C4-2B (cell line): ENCODE data around the gene CCL7.

ENCODE experiments used
- ZFX ChIP-seq: fragments of 450-650 bp; IDR thresholded peaks from 2 replicates; pipeline ENCODE4 v1.6.1; 2017
- TF ChIP-seq, protein P1 (sequence below): fragments of 450-650 bp; conservative IDR thresholded peaks from 2 replicates; pipeline ENCODE4 v1.5.1; 2017; ENCODE audit warnings: mild to moderate bottlenecking

DNA sequence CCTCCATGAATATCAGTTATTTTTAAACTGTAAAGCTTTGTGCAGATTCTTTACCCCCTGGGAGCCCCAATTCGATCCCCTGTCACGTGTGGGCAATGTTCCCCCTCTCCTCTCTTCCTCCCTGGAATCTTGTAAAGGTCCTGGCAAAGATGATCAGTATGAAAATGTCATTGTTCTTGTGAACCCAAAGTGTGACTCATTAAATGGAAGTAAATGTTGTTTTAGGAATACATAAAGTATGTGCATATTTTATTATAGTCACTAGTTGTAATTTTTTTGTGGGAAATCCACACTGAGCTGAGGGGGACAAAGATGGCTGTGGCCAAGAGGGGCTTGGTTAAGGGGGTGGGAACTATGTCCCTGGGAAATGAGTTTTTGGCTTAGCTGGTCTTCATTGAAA is 17.9 kb downstream of the CCL7 start:
- TF ChIP-seq, protein P1, sequence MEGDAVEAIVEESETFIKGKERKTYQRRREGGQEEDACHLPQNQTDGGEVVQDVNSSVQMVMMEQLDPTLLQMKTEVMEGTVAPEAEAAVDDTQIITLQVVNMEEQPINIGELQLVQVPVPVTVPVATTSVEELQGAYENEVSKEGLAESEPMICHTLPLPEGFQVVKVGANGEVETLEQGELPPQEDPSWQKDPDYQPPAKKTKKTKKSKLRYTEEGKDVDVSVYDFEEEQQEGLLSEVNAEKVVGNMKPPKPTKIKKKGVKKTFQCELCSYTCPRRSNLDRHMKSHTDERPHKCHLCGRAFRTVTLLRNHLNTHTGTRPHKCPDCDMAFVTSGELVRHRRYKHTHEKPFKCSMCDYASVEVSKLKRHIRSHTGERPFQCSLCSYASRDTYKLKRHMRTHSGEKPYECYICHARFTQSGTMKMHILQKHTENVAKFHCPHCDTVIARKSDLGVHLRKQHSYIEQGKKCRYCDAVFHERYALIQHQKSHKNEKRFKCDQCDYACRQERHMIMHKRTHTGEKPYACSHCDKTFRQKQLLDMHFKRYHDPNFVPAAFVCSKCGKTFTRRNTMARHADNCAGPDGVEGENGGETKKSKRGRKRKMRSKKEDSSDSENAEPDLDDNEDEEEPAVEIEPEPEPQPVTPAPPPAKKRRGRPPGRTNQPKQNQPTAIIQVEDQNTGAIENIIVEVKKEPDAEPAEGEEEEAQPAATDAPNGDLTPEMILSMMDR = no peak
- no peak for TF ChIP-seq ZFX
